ENCODE data around the gene BNIPL.

GRCh38 chr1:151007853-151008243 lies 28.5 kb upstream of the BNIPL start:
- no peak for TF ChIP-seq ZNF274 (IDR thresholded peaks at IDR 0.05; ENCODE audit: low read depth, low read length)
- TF ChIP-seq YY1 (IDR thresholded peaks at IDR 0.05; ENCODE audit: insufficient read depth, insufficient read length): no peak
- no peak for TF ChIP-seq SUZ12 (IDR thresholded peaks at IDR 0.05; ENCODE audit: extremely low read depth, insufficient read depth, insufficient read length)

Measured in NT2/D1 (cell line).